HG02884 (cell line): ENCODE measurements around the gene NDUFA9.

Experiments used
- ATAC-seq: cut with Tn5 transposase; IDR thresholded peaks from one replicate; pipeline ENCODE4 v1.9.1; 2021; ENCODE audit warnings: mild to moderate bottlenecking, moderate library complexity; ENCODE audit not compliant: unreplicated experiment

NDUFA9 gene

DNA sequence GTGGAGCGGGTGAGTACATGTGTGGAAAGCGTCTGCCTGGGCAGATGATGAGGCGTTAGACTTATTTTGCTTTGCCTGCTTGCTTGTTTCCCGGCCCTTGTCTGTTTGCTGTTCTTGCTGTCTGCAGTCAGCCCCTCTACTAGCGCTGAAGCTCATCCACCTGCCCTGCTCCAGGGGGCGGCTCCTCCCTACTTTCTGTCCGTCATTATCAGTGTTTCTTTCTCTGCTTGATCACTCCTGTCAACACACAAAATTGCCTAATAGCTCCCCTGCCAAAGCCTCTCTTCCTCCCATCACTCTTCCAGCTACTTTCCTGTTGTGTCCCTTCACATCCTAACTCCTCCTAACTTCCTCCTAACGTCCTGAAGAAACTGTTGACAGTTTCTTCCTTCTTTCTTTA is 36.4 kb downstream of the NDUFA9 start:
- no peak for ATAC-seq

DNA sequence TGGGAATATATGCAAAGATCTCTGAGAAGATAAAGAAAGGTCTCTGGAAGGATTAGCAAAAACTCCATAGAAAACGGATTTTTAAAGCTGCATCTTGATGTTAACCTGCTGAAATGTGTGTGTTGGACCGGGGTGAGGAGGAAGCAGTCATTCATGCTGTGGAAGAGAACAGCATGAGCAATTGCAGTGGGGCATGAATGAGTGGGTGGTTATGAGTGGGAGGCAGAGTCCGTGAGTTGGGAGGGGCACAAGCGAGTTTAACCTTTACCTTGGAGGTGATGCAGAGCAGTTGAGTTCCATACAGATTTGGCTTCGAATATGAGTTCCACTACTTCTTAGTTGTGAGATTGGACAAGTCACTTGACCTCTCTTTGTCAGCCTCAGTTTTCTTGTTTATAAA is 41.8 kb downstream of the NDUFA9 start:
- no peak for ATAC-seq
